NT2/D1 (cell line): Measurements from ENCODE around the gene VPS45.
"Not testable (repeated sequence)": the region's sequence is repeated elsewhere in the genome, so short reads cannot be mapped to it uniquely, and the experiment has no call there.

Experiments
- DNase-seq: peaks from one replicate; pipeline ENCODE4 v3.0.0-alpha.2; 2011; ENCODE audit warnings: low read depth, low spot score
- H3K27me3 ChIP-seq: 2 replicates; pipeline ENCODE4 v1.6.0; 2011; ENCODE audit warnings: mild to moderate bottlenecking; ENCODE audit not compliant: insufficient read length, insufficient read depth
- H3K36me3 ChIP-seq: 2 replicates; pipeline ENCODE4 v1.6.1; 2011; ENCODE audit warnings: mild to moderate bottlenecking, low read length, mixed read lengths; ENCODE audit not compliant: insufficient read depth, insufficient read length
- H3K4me1 ChIP-seq: 2 replicates; pipeline ENCODE4 v1.5.1; 2011; ENCODE audit not compliant: insufficient read depth, insufficient read length
- H3K4me3 ChIP-seq: 2 replicates; pipeline ENCODE4 v1.5.1; 2011; ENCODE audit warnings: low read depth; ENCODE audit not compliant: insufficient read length
- H3K9ac ChIP-seq: 2 replicates; pipeline ENCODE4 v1.6.0; 2011; ENCODE audit warnings: low read depth; ENCODE audit not compliant: insufficient read length
- H3K9me3 ChIP-seq: 2 replicates; pipeline ENCODE4 v1.5.1; 2011; ENCODE audit warnings: mild to moderate bottlenecking, low read length; ENCODE audit not compliant: insufficient read depth
- SUZ12 ChIP-seq: IDR thresholded peaks from 2 replicates; pipeline ENCODE4 v1.6.1; 2011; ENCODE audit not compliant: insufficient read length, insufficient read depth; ENCODE audit errors: extremely low read depth
- YY1 ChIP-seq: IDR thresholded peaks from 2 replicates; pipeline ENCODE4 v1.6.1; 2011; ENCODE audit not compliant: insufficient read length, insufficient read depth
- ZNF274 ChIP-seq: IDR thresholded peaks from 2 replicates; pipeline ENCODE4 v1.6.1; 2011; ENCODE audit warnings: mild to moderate bottlenecking, low read depth, low read length

The VPS45 gene

GRCh38 chr1:150049926-150050325, 17.6 kb upstream of the VPS45 start:
- TF ChIP-seq ZNF274, result no peak
- TF ChIP-seq YY1, result no peak
- TF ChIP-seq SUZ12, result no peak
- DNase-seq, result no peak
- Histone ChIP-seq H3K27me3 (no peaks in the 10 kb centered on the region), H3K9me3 (no peaks in the 10 kb centered on the region), H3K9ac (no peak overlapping the region), H3K36me3 (no peaks in the 10 kb centered on the region), H3K4me1 (no peaks in the 10 kb centered on the region), H3K4me3 (no peak overlapping the region)

GRCh38 chr1:150051089-150051373, 16.5 kb upstream of the VPS45 start:
- TF ChIP-seq YY1, result no peak
- no peak for TF ChIP-seq ZNF274
- no peak for TF ChIP-seq SUZ12
- Histone ChIP-seq H3K27me3 (no peaks in the 10 kb centered on the region), H3K9ac (no peak overlapping the region), H3K4me3 (no peak overlapping the region), H3K4me1 (no peaks in the 10 kb centered on the region), H3K36me3 (no peaks in the 10 kb centered on the region), H3K9me3 (no peaks in the 10 kb centered on the region)
- no peak for DNase-seq

- not testable (repeated sequence) for H3K4me3 ChIP-seq, H3K9ac ChIP-seq, H3K4me1 ChIP-seq, DNase-seq, H3K27me3 ChIP-seq, H3K36me3 ChIP-seq, H3K9me3 ChIP-seq
These were observed 15.6 kb upstream of the VPS45 start for GRCh38 chr1:150051905-150052412.

GRCh38 chr1:150053926-150054325, 13.7 kb upstream of the VPS45 start:
- no peak for TF ChIP-seq ZNF274
- no peak for TF ChIP-seq YY1
- no peak for TF ChIP-seq SUZ12

GRCh38 chr1:150055507-150055906, 12.1 kb upstream of the VPS45 start:
- not testable (repeated sequence) for DNase-seq, H3K27me3 ChIP-seq, H3K4me1 ChIP-seq

More at GRCh38 chr1:150053926-150054325, 13.7 kb upstream of the VPS45 start:
- DNase-seq, result no peak
- H3K4me1 ChIP-seq, result no peaks in the 10 kb centered on the region
- no peaks in the 10 kb centered on the region for H3K9me3 ChIP-seq
- no peak overlapping the region for H3K9ac ChIP-seq
- no peak overlapping the region for H3K4me3 ChIP-seq
- H3K27me3 ChIP-seq, result no peaks in the 10 kb centered on the region
- no peaks in the 10 kb centered on the region for H3K36me3 ChIP-seq

GRCh38 chr1:150056407-150056806, 11.2 kb upstream of the VPS45 start:
- TF ChIP-seq SUZ12 (no peak), ZNF274 (no peak), YY1 (no peak)
- no peaks in the 10 kb centered on the region for H3K4me1 ChIP-seq
- H3K9me3 ChIP-seq, result no peaks in the 10 kb centered on the region
- H3K4me3 ChIP-seq, result no peak overlapping the region
- no peak for DNase-seq
- H3K36me3 ChIP-seq, result no peaks in the 10 kb centered on the region
- H3K9ac ChIP-seq, result no peak overlapping the region
- no peaks in the 10 kb centered on the region for H3K27me3 ChIP-seq

More at GRCh38 chr1:150055507-150055906, 12.1 kb upstream of the VPS45 start:
- not testable (repeated sequence) for H3K4me3 ChIP-seq, H3K9ac ChIP-seq, H3K36me3 ChIP-seq, H3K9me3 ChIP-seq

GRCh38 chr1:150060260-150060659, 7.3 kb upstream of the VPS45 start:
- DNase-seq, result no peak
- Histone ChIP-seq H3K4me3 (no peak overlapping the region), H3K36me3 (no peaks in the 10 kb centered on the region), H3K9ac (no peak overlapping the region), H3K27me3 (no peaks in the 10 kb centered on the region), H3K9me3 (no peaks in the 10 kb centered on the region), H3K4me1 (no peaks in the 10 kb centered on the region)
- TF ChIP-seq YY1 (no peak), SUZ12 (no peak), ZNF274 (no peak)

GRCh38 chr1:150061632-150062101, 5.9 kb upstream of the VPS45 start:
- Histone ChIP-seq H3K9ac (no peak overlapping the region), H3K9me3 (no peaks in the 10 kb centered on the region), H3K4me3 (no peak overlapping the region), H3K27me3 (no peaks in the 10 kb centered on the region), H3K4me1 (no peaks in the 10 kb centered on the region), H3K36me3 (no peaks in the 10 kb centered on the region)
- DNase-seq, result no peak
- TF ChIP-seq SUZ12 (no peak), YY1 (no peak), ZNF274 (no peak)
